Activated CD4-positive, alpha-beta T cell treated with anti-CD3 and anti-CD28 coated beads, Interleukin-2, amount 50 U/mL, for 48 hours (primary cell): ENCODE measurements around the gene AKAP1.

Experiments used
- DNase-seq, 2 experiments: peaks; one replicate each; pipeline ENCODE4 v3.0.0-alpha.2; 2020

AKAP1 gene

GRCh38 chr17:57084802-57085447, at the start of gene AKAP1:
TSS of gene AKAP1 (plus strand) at chr17:57085246. CDS start at chr17:57105465, 20,219 bp downstream.
- peak; percentile 91 to 92 for DNase-seq

GRCh38 chr17:57035971-57036481, 49.0 kb upstream of the AKAP1 start:
- no peak for DNase-seq

- no peak for DNase-seq
These were observed 47.6 kb upstream of the AKAP1 start for GRCh38 chr17:57037411-57037810.

GRCh38 chr17:57038486-57038885, 46.6 kb upstream of the AKAP1 start:
- no peak for DNase-seq

GRCh38 chr17:57040571-57040970, 44.5 kb upstream of the AKAP1 start:
- DNase-seq: no peak

GRCh38 chr17:57043276-57043675, 41.8 kb upstream of the AKAP1 start:
- no peak for DNase-seq

- DNase-seq: peak in 1 of 2 experiments; percentile 6
These were observed 39.8 kb upstream of the AKAP1 start for GRCh38 chr17:57044976-57045867.

GRCh38 chr17:57045868-57046704, 39.0 kb upstream of the AKAP1 start:
- peak; percentile 23 to 39 for DNase-seq

GRCh38 chr17:57046749-57047148, 38.3 kb upstream of the AKAP1 start:
- DNase-seq: no peak

GRCh38 chr17:57048096-57048495, 37.0 kb upstream of the AKAP1 start:
- no peak for DNase-seq

- DNase-seq: no peak
These were observed 34.7 kb upstream of the AKAP1 start for GRCh38 chr17:57050306-57050705.

GRCh38 chr17:57051886-57052361, 33.1 kb upstream of the AKAP1 start:
- no peak for DNase-seq

GRCh38 chr17:57062865-57063264, 22.2 kb upstream of the AKAP1 start:
- DNase-seq: no peak

- no peak for DNase-seq
These were observed 17.9 kb upstream of the AKAP1 start for GRCh38 chr17:57067162-57067561.

- DNase-seq: no peak
These were observed 17.3 kb upstream of the AKAP1 start for GRCh38 chr17:57067781-57068180.

GRCh38 chr17:57068222-57068658, 16.8 kb upstream of the AKAP1 start:
- peak in 1 of 2 experiments; percentile 5 for DNase-seq

- no peak for DNase-seq
These were observed 16.3 kb upstream of the AKAP1 start for GRCh38 chr17:57068707-57069106.

GRCh38 chr17:57071991-57072944, 12.8 kb upstream of the AKAP1 start:
- no peak for DNase-seq

GRCh38 chr17:57073626-57074025, 11.4 kb upstream of the AKAP1 start:
- no peak for DNase-seq

- no peak for DNase-seq
These were observed 9.9 kb upstream of the AKAP1 start for GRCh38 chr17:57075193-57075592.

- DNase-seq: no peak
These were observed 9.3 kb upstream of the AKAP1 start for GRCh38 chr17:57075785-57076184.

GRCh38 chr17:57077000-57077399, 8.0 kb upstream of the AKAP1 start:
- no peak for DNase-seq
